ENCODE results near the gene PEX14. TPM values are rescaled to one million over a fixed set of nuclear protein-coding genes. Genes with fewer than 3 reads are reported as not detected.
"Not testable (repeated sequence)": the region's sequence is repeated elsewhere in the genome, so short reads cannot be mapped to it uniquely, and the experiment has no call there.

Gene PEX14
- total and polyA plus RNA-seq, 9 of the 15 experiments (the other 6 are each of a cell fraction or from before 2014, with no cell fraction given): 2.6 to 45.7 (median 22.7) TPM

DNA sequence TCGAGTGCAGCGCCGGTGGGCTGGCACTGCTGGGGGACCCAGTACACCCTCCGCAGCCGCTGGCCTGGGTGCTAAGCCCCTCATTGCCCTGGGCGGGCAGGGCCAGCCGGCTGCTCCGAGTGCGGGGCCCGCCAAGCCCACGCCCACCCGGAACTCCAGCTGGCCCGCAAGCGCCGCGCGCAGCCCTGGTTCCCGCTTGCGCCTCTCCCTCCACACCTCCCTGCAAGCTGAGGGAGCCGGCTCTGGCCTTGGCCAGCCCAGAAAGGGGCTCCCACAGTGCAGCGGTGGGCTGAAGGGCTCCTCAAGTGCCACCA, 48.3 kb upstream of the PEX14 start:
- H2AFZ ChIP-seq (ENCODE audit: low read depth, low read length); H3K4me2 ChIP-seq (ENCODE audit: insufficient read depth, low read length); H3K27ac ChIP-seq (ENCODE audit: extremely low read depth, low read depth, low read length); H3K9ac ChIP-seq (ENCODE audit: insufficient read depth in 1 of 2, low read depth in 2 of 2, low read length in 2 of 2); POLR2A ChIA-PET; H3K36me3 ChIP-seq (ENCODE audit: control insufficient read depth, insufficient read depth, low read length); DNase-seq (ENCODE audit: extremely low read depth in 1 of 4, low spot score in 3 of 4); H3K4me3 ChIP-seq; H3K9me3 ChIP-seq (replicated peaks; ENCODE audit: control insufficient read depth, insufficient read depth, low read depth, low read length); H3K9me1 ChIP-seq (ENCODE audit: control insufficient read depth, insufficient read depth, low read length); H3K27me3 ChIP-seq (ENCODE audit: control insufficient read depth in 2 of 2, insufficient read depth in 2 of 2, low read length in 2 of 2); H4K20me1 ChIP-seq (replicated peaks; ENCODE audit: control insufficient read depth, insufficient read depth, low read length); ATAC-seq; BruUV-seq (replicated peaks); FAIRE-seq: not testable (repeated sequence)
- Histone ChIP-seq H3K79me2 (ENCODE audit: control insufficient read depth, insufficient read depth, low read length) (peaks cover 12% of the 10 kb centered on the region; the same call in 2 of the 3 replicates), H3K4me1 (replicated peaks in 1 of 2; ENCODE audit: control insufficient read depth in 2 of 2, insufficient read depth in 2 of 2, low read length in 2 of 2) (peaks cover 9 to 22% of the 10 kb centered on the region in 2 experiments; a peak in 4 of 5 replicates)
- intact Hi-C loops (cut with micrococcal nuclease): loop anchor here (5.0 to 10.0 kb wide), 2 partner anchors 214 to 392 kb away; partner anchors contain the start of genes KIF1B and UBE4B
- 91% methylated on average over 13 of the region's 21 CpGs for WGBS (ENCODE audit: insufficient coverage, low coverage, missing lambda C conversion rate)
- CTCF ChIA-PET (ENCODE audit: low intra/inter-chr PET ratio): interaction anchor here (0.9 kb wide), 1 partner anchor 217 kb away, joined by 3 read pairs; no protein-coding TSS in a partner anchor
- TF ChIP-seq, protein P1, sequence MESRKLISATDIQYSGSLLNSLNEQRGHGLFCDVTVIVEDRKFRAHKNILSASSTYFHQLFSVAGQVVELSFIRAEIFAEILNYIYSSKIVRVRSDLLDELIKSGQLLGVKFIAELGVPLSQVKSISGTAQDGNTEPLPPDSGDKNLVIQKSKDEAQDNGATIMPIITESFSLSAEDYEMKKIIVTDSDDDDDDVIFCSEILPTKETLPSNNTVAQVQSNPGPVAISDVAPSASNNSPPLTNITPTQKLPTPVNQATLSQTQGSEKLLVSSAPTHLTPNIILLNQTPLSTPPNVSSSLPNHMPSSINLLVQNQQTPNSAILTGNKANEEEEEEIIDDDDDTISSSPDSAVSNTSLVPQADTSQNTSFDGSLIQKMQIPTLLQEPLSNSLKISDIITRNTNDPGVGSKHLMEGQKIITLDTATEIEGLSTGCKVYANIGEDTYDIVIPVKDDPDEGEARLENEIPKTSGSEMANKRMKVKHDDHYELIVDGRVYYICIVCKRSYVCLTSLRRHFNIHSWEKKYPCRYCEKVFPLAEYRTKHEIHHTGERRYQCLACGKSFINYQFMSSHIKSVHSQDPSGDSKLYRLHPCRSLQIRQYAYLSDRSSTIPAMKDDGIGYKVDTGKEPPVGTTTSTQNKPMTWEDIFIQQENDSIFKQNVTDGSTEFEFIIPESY (CRISPR knock-in tag; IDR thresholded peaks at IDR 0.05): peak; percentile 81
- in situ Hi-C loops (cut with MboI): loop anchor here (5.0 kb wide), 1 partner anchor 554 kb away; no protein-coding TSS in a partner anchor

- in situ Hi-C loops (cut with MboI): loop anchor here (5.0 kb wide), 1 partner anchor 557 kb away; no protein-coding TSS in a partner anchor
- no peaks in the 10 kb centered on the region for H3K9me3 ChIP-seq (replicated peaks; ENCODE audit: control insufficient read depth, insufficient read depth, low read depth, low read length)
- no peak overlapping the region for H2AFZ ChIP-seq (ENCODE audit: low read depth, low read length)
- POLR2A ChIA-PET: interaction anchor here (1.0 to 2.3 kb wide), 2 partner anchors 14 to 52 kb away, joined by 4 to 11 read pairs; no protein-coding TSS in a partner anchor
- H3K36me3 ChIP-seq (ENCODE audit: control insufficient read depth, insufficient read depth, low read length): no peaks in the 10 kb centered on the region
- DNase-seq (ENCODE audit: extremely low read depth in 1 of 4, low spot score in 3 of 4) (no peak), ATAC-seq (no peak), FAIRE-seq (no peak)
- no peaks in the 10 kb centered on the region for H4K20me1 ChIP-seq (replicated peaks; ENCODE audit: control insufficient read depth, insufficient read depth, low read length)
- CTCF ChIA-PET (ENCODE audit: low intra/inter-chr PET ratio): interaction anchor here (0.9 to 5.7 kb wide), 7 partner anchors 41 to 554 kb away, joined by 4 to 95 read pairs (median 4); partner anchors contain the start of gene KIF1B
- H3K4me2 ChIP-seq (ENCODE audit: insufficient read depth, low read length): no peak overlapping the region
- BruUV-seq (replicated peaks): no TSS peak
- WGBS (ENCODE audit: insufficient coverage, low coverage, missing lambda C conversion rate): 51% methylated on average over 5 of the region's 5 CpGs
- H3K79me2 ChIP-seq (ENCODE audit: control insufficient read depth, insufficient read depth, low read length): peaks cover 12% of the 10 kb centered on the region; the same call in 2 of the 3 replicates
- no peak overlapping the region for H3K4me3 ChIP-seq
- H3K9me1 ChIP-seq (ENCODE audit: control insufficient read depth, insufficient read depth, low read length): peaks cover 3% of the 10 kb centered on the region
- no peaks in the 10 kb centered on the region for H3K27me3 ChIP-seq (ENCODE audit: control insufficient read depth in 2 of 2, insufficient read depth in 2 of 2, low read length in 2 of 2)
- peak overlapping the region in 1 of 2 experiments; percentile 67; a peak in 2 of 4 replicates for H3K9ac ChIP-seq (ENCODE audit: insufficient read depth in 1 of 2, low read depth in 2 of 2, low read length in 2 of 2)
- intact Hi-C loops (cut with micrococcal nuclease): loop anchor here (1.0 to 10.0 kb wide), 8 partner anchors 52 to 645 kb away; partner anchors contain the start of genes KIF1B, LZIC, NMNAT1 and UBE4B
- H3K27ac ChIP-seq (ENCODE audit: extremely low read depth, low read depth, low read length): no peak overlapping the region
- peaks cover 9 to 22% of the 10 kb centered on the region in 2 experiments; a peak in 4 of 5 replicates for H3K4me1 ChIP-seq (replicated peaks in 1 of 2; ENCODE audit: control insufficient read depth in 2 of 2, insufficient read depth in 2 of 2, low read length in 2 of 2)
- no peak for TF ChIP-seq SRSF9 (IDR thresholded peaks at IDR 0.05; ENCODE audit: borderline replicate concordance, low read depth, low read length)
- TF ChIP-seq, protein P2, sequence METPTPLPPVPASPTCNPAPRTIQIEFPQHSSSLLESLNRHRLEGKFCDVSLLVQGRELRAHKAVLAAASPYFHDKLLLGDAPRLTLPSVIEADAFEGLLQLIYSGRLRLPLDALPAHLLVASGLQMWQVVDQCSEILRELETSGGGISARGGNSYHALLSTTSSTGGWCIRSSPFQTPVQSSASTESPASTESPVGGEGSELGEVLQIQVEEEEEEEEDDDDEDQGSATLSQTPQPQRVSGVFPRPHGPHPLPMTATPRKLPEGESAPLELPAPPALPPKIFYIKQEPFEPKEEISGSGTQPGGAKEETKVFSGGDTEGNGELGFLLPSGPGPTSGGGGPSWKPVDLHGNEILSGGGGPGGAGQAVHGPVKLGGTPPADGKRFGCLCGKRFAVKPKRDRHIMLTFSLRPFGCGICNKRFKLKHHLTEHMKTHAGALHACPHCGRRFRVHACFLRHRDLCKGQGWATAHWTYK (CRISPR knock-in tag; IDR thresholded peaks at IDR 0.05): no peak
- no peak for TF ChIP-seq TCF7L2 (IDR thresholded peaks at IDR 0.05; ENCODE audit: low read depth, low read length)
- no peak for TF ChIP-seq SMC3 (conservative IDR thresholded peaks at IDR 0.05; ENCODE audit: insufficient read depth, low read depth, low read length)
- TF ChIP-seq U2AF2 (optimal IDR thresholded peaks at IDR 0.05; ENCODE audit: low read depth, low read length): no peak
- no peak for TF ChIP-seq HDAC6 (IDR thresholded peaks at IDR 0.05; ENCODE audit: low read depth, low read length)
- no peak for TF ChIP-seq GABPB1 (CRISPR knock-in tag; IDR thresholded peaks at IDR 0.05)
- no peak for TF ChIP-seq ZNF217 (CRISPR knock-in tag; IDR thresholded peaks at IDR 0.05)
- no peak for TF ChIP-seq ZNF699 (CRISPR knock-in tag; IDR thresholded peaks at IDR 0.05; ENCODE audit: insufficient replicate concordance)
- TF ChIP-seq RFX1 (IDR thresholded peaks at IDR 0.05): no peak
Observed at GRCh38 chr1:10428984-10429383, 45.8 kb upstream of the PEX14 start.
